Hypothalamus (tissue), 51 donors: ENCODE results near the gene RAB9B.
"Not testable (repeated sequence)": the region's sequence is repeated elsewhere in the genome, so short reads cannot be mapped to it uniquely, and the experiment has no call there.

Experiments used
- DNase-seq, 51 donors: peaks; one replicate each; lab custom pipeline; 2025; lab: John Stamatoyannopoulos, UW

Gene RAB9B

DNA sequence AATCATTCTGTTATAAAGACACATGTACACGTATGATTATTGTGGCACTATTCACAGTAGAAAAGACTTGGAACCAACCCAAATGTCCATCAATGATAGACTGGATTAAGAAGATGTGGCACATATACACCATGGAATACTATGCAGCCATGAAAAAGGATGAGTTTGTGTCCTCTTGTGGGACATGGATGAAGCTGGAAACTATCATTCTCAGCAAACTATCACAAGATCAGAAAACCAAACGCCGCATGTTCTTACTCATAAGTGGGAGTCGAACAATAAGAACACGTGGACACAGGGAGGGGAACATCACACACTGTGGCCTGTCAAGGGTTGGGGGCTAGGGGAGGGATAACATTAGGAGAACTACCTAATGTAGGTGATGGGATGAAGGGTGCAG, 15.0 kb downstream of the RAB9B start:
- not testable (repeated sequence) for DNase-seq

DNA sequence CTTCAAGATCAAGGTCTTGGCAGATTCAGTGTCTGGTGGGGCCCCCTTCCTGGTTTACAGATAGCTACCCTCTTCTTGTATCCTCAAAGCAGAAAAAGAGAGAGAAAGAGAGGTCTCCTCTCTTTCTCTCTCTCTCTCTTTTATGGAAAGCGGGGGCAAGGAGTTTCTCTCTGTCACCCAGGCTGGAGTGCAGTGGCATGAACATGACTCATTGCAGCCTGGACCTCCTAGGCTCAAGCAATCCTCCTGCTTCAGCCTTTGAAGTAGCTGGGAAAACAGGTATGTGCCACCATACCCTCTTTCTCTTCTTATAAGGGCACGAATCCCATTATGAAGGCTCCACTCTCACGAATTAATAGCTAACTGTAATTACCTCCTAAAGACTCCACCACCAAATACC, 20.2 kb downstream of the RAB9B start:
- DNase-seq, result no peak

DNA sequence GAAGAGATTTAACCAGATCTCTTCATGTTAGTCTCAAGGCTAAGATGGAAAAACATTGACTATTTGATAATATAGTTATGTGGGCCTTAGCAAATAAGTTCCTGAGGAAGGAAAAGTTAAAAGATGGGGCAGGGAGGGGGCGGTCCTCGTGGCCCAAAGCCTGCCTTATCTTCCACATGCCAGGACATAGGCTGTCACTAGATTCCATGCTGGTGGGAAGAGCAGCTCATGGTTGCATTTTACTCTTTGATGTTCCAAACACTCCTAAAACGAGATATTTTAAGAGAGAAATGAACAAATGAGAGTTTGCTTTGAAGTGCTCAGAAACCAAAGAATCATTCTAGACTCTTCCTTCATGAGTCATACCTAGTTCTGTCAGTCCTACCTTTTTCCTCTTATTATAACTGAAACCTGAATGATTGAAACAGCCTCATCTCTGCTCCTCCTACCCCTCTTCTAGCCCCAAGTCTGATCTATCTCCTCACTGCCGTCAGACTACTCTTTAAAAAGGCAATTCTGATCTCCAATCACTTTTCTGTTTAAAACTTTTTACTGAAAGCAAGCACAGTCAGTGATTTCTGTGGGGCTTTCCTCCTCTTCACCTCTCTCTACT, 25.1 kb downstream of the RAB9B start:
- DNase-seq, result no peak

DNA sequence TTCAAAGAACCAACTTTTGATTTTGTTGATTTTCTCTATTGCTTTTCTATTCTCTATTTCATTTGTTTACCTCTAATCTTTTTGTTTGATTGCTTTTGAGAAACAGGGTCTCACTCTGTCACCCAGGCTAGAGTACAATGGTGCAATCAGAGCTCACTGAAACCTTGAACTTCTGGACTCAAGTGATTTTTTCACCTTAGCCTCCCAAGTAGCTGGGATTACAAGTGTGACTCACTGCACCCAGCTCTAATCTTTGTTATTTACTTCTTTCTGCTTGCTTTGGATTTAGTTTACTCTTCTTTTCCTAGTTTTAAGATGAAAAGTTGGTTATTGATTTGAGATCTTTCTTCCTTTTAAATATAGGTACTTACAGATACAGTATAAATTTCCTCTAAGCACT, 26.2 kb downstream of the RAB9B start:
- DNase-seq, result no peak

DNA sequence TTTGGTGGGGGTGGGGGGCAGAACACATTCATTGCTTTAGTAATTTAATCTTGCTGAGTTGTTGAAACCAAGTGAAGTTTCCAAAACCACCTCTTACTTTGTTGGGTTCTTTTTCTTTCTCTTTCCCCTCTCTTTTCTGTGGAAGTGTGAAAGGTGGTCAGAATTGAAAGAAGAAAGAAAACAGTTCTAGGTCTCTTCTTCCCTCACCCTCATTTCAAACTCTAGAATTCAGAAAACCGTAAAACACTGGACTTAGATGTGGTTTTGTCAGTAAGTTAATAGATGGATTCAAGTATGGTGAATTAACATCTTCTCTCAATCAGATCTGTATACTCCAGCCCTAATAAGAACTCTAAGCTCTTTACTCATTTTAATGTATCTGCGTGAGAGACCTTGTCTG, 31.7 kb downstream of the RAB9B start:
- DNase-seq, result no peak

DNA sequence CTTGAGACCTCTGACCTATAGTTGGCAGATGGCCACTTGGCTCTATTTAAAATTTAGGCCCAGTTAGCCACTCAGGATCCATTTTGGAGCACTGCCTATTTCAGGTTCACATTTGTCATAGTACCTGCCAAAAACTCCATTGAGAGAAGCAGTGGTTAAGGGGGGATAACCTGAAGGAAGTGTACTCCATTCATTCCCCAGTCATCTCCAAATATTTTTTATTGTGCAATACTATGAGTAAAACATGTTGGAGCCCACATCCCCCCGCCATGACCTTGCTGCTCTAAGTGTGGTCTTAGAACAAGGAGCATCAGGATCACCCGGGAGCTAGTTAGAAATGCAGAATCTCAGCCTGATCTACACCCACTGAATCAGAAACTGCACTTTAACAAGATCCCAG, 34.4 kb downstream of the RAB9B start:
- DNase-seq, result no peak

DNA sequence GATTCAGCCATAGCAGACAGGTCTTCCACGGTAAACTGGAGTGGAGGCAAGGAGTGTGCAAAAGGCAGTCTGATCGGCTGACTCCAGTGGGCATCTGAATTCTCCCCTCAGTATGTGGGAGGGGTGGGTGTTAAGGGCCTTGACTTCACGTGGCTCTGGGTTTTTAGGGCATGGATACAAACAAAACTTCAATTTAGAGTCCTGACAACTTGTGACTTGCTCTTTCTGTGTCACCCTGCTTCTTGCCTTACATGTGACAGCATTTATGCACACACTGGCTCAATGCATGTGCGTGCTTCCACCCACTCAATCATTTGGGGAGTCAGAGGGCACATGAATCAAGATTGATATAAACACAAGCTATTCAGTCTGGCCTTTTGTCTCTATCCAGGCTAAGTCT, 37.9 kb downstream of the RAB9B start:
- peak in 1 of 51 donors; percentile 27 for DNase-seq

DNA sequence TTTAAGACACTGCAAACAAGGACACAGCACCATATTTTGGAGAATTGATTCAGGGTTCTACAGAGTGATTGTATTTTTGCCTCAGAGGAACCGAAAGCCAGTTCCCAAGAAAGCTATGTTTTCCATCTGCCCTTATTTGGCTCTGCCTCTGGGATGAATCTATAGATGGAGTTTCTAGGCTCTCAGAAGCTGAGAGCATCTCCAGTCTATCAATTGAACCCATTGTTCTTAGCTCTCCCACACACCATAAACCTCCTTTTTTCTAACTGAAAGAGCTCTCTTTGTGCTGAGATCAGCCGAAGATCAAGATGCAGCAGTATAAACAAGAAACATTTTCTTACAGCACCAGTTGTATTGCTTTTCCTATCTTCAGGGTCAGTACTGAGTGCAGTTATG, 38.5 kb downstream of the RAB9B start:
- peak in 2 of 51 donors; percentile 29 to 39 for DNase-seq

DNA sequence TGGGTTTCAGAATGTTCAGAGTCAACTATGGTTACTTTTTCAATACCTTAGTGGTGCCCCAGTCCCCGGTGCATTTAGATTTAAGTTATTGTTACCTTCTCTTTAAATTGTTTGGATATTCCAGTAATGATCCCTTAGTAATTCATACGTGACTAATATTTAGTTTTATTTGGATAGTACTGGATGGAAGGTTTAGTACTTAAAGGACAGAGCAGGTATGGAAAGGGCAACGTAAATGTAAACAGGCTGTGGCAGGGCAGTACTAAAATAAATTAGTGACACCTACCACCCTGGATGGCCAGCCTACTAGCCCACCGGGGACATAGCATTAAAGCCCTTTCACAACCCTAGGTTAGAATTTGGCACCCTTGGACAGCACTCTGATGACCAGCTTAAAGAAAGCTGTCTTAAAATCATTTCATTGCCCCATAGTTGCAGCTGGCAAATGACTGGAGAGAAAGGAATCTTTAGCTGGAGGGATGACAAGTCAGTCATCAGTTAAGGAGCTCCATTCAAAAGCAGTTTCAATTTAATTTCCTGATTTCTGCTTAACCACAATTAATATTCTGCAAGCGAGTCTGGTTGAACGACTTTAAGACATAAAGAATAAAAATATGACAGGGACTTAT, 39.0 kb downstream of the RAB9B start:
- DNase-seq, result no peak

DNA sequence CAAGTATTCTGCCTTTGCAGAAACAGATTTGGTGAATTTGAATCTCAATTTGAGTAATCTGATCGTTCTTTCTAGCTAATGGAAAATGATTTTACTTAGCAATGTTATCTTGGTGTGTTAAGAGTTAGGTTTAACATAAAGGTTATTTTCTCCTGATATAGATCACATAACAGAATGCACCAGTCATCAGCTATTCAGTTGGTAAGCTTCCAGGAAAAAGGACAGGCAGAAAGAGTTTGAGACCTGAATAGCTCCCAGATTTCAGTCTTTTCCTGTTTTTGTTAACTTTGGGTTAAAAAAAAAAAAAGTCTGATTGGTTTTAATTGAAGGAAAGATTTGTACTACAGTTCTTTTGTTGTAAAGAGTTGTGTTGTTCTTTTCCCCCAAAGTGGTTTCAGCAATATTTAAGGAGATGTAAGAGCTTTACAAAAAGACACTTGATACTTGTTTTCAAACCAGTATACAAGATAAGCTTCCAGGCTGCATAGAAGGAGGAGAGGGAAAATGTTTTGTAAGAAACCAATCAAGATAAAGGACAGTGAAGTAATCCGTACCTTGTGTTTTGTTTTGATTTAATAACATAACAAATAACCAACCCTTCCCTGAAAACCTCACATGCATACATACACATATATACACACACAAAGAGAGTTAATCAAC, 40.1 kb downstream of the RAB9B start:
- DNase-seq, result no peak

DNA sequence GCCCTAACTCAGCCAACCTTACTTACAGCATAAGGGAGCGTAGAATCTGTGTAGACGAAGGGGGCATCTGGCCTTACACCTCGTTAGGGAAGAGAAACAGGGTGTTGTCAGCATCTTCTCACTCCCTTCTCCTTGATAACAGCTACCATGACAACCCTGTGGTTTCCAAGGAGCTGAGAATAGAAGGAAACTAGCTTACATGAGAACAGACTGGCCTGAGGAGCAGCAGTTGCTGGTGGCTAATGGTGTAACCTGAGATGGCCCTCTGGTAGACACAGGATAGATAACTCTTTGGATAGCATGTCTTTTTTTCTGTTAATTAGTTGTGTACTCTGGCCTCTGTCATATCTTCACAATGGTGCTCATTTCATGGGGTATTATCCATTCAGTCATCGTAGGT, 40.8 kb downstream of the RAB9B start:
- peak in 1 of 51 donors; percentile 16 for DNase-seq

DNA sequence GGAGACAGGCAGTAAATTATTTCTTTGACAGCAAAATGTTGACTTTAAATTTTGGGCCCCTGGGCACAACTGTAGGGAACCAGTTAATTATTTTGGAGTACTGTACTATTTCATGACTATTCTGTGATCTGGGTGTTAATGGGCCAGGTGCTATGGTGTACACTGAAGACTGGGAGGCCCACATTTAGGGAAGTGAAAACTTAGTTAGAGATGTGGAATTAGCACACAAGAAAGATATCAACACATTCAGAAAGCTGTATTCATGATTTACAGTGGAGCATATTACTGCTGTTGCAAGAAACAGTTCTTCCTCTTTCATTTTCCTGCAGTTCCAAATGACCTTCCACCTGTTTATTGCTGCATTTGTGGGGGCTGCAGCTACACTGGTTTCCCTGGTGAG, 43.1 kb downstream of the RAB9B start:
- no peak for DNase-seq

DNA sequence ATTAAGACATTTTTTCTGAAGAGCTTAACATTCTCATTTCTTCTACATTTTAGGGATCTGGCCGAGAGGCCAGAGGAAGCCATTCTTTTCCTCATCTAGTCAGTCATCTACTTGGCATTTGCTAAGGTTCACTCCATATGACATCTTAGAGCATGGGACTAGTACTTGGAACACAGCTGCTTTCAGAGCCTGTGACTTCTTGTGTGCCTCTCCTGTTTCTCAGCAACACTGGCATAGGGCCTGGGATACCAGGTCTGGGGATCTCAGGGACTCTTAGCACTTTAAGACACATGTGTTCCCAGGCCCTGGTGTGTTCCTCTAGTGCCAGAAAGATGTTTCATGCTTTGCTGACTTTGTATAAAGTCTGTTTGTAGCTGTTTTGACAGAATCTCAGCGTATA, 48.1 kb downstream of the RAB9B start:
- DNase-seq, result peak in 5 of 51 donors; percentile 8 to 13 (median 11)

DNA sequence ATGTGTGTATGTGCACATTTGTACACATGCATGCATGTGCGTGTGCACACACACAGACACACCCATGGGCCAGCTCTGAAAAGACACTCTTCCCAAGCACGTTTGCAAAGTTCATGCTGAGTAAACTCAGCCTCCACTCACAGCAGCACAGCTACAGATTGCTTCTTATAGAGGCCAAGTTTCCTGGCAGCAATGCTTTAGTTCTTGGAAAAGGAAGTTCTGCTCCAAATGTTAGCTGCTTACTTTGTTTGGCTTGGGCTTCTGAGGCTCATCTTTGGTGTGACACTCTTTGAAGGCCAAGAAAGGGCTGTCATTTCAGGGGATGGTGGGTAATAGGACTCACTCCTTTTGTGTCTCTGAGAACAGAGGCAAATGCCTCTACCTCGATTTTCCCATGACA, 48.9 kb downstream of the RAB9B start:
- no peak for DNase-seq

DNA sequence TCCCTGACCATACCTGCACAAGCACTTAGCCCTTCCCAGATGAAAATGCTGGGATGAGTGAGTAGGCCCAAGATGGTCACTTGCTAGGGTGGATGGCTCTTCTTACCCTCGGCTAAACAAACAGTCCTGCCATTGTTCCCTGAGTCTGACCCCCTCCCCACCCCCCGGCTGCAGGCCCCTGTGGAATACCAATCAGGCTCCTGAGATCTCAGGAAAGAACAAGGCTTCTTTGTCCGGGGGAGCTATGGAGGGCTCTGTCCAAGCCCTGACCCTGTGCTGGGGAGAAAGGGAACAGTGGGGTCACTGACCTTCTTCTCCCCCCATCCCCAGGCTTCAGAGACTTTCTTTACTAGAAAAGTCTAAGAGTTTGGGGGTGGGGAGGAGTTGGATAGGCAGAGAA, 49.4 kb downstream of the RAB9B start:
- peak in 43 of 51 donors; percentile 1 to 78 (median 26) for DNase-seq

DNA sequence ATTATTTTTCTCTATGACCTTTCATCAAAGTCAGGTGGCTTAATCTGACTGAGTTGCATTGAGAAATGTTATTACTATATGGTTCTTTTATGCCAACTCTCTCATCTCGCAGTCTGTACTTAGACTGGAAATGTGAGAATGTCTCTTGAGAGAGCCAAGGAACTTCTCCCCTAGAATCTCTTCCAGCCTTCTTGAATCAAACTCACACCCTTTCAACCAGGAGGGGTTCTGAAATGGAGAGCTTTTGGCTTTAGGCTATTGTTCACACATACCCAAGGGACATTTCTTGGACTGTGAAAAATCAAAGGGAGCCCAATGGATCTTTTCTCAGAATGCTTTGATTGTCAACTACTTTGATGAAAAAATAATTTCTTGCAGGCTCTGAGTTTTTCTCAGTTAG, 50.4 kb downstream of the RAB9B start:
- no peak for DNase-seq

DNA sequence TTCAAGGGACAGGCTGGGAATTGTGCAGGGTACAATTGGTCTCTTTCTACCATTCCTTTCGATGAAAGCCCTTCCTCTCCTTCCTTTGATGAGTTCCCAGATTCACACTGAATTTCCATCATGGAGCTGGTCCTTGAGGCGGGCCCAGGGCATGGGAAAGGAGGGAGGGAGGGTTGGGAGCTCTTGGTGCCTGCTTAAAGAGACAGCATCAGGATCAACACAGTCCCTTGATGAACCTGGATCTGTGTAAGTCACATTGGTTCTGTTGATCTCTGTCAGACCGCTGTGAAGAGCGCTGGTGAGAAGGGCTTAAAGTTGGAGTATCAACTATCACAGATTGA, 51.0 kb downstream of the RAB9B start:
- peak in 12 of 51 donors; percentile 7 to 64 (median 38) for DNase-seq

DNA sequence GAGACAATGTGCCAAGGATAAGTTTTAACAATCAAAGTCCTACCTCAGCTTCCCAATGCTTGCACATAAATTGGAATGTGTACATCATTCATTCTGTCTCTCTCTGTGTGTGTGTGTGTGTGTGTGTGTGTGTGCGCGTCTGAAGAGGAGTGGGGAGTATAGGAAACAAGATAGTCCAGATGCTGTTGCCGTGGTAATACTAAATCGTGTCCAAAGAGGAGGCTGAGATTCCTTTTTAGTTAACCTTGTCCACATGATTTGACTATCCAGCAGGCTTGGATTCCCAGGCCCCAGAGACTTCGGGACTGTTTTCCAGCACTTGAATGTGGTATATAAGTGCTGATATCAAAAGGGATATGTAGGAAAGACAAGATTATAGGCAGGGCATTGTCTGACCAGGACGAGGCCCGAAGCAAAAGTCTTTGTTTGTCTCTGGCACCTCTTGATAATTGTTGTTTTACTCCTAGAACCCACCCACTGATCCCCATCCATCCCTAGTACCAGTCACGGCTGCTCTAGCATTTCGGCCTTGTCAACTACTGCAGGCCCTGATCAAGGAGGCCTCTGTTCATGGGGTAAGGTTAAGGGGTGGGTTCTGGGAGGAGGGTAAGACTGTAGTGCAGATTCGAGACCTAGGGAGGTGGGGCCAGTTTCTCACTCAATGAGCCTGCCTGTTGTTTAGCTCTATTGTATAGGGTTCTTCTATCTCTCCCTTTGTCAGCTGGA, 51.6 kb downstream of the RAB9B start:
- peak in 41 of 51 donors; percentile 0 to 85 (median 41) for DNase-seq

DNA sequence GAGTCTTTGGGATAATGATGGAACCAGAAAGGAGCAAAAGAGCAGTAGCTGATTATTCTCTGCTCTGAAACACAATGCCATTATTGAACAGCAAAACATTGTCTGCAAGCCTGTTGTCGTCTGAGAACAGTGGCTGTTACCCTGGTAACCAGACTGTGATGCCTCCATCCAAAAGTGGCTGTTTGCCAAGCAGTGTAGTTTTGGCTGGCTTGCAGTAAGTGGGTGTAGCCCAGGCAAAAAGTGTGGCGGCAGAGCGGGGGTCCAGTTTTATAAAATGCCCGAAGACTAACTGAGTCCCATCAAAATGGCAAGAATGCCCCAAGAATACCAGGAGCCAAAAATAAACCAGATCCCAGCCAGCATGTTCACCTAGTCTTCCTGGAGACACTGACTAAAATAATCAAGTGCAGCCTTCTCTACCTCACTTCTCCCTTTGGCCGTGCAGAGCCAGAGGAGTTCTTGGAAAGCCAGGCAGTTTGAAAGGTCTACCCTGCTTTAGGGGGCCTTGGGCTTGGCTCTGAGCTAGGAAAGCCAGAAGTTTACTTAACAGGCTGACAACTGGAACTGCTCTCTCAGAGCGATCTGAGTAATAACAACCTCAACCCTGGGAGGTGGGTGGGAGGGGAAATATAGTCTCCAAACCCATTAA, 52.8 kb downstream of the RAB9B start:
- peak in 28 of 51 donors; percentile 1 to 48 (median 13) for DNase-seq

DNA sequence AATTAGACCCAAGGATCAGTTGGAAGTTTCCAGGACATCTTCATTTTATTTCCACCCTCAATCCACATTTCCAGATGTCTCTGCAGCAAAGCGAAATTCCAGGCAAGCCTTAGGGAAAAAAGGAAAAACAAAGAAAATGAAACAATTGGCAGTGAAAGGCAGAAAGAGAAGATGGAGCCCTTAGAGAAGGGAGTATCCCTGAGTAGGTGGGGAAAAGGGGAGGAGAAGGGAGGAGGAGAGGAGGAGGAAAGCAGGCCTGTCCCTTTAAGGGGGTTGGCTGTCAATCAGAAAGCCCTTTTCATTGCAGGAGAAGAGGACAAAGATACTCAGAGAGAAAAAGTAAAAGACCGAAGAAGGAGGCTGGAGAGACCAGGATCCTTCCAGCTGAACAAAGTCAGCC, 55.5 kb downstream of the RAB9B start, which contains the start of gene PLP1:
Gene PLP1 (plus strand): TSS at position 295 of the 400 bp plus-strand sequence. CDS start 156 bp downstream, outside the sequence.
- DNase-seq, result peak in 17 of 51 donors; percentile 2 to 58 (median 15)
